Gastrocnemius medialis (tissue), 4 donors: ENCODE measurements around the gene RYR3. TPM values are rescaled to one million over a fixed set of nuclear protein-coding genes. Genes with fewer than 3 reads are reported as not detected.

Source experiments
- ATAC-seq, 2 donors: fragments of 150-250 bp; one replicate each; pipeline ENCODE4 v1.9.1; 2016
- DNase-seq, 2 donors: peaks; one replicate each; pipeline ENCODE4 v3.0.0-alpha.2; 2019
- H3K27ac ChIP-seq, 4 donors: fragments of 200-600 bp; sonication (generic); 1 replicate in 1 of 4; 2 replicates in 3 of 4; pipeline ENCODE4 v1.5.1; 2016 to 2018; ENCODE audit warnings: mild to moderate bottlenecking in 2 of 4, moderate library complexity in 1 of 4
- H3K27me3 ChIP-seq, 3 donors: fragments of 200-600 bp; sonication (generic) in 2 of 3; 1 replicate in 1 of 3; 2 replicates in 2 of 3; pipeline versions ENCODE4 v1.5.1 to v1.6.0; 2016 to 2019; ENCODE audit warnings: mild to moderate bottlenecking in 1 of 3, moderate library complexity in 1 of 3
- H3K36me3 ChIP-seq, 2 donors: fragments of 200-600 bp; sonication (generic) in 1 of 2; one replicate each; pipeline ENCODE4 v1.5.1; 2017 to 2018
- H3K4me1 ChIP-seq, 2 donors: fragments of 200-600 bp; sonication (generic) in 1 of 2; one replicate each; pipeline ENCODE4 v1.5.1; 2016 to 2017; ENCODE audit warnings: mild to moderate bottlenecking in 2 of 2
- H3K4me3 ChIP-seq, 4 donors: fragments of 200-600 bp; sonication (generic) in 3 of 4; 1 replicate in 1 of 4; 2 replicates in 3 of 4; pipeline ENCODE4 v1.5.1; 2016 to 2019; ENCODE audit warnings: mild to moderate bottlenecking in 2 of 4
- H3K9me3 ChIP-seq, 3 donors: fragments of 200-600 bp; sonication (generic) in 2 of 3; 1 replicate in 1 of 3; 2 replicates in 2 of 3; pipeline ENCODE4 v1.5.1; 2016 to 2019
- CTCF ChIP-seq, 5 experiments: fragments of 450-650 bp in 3 of 5; fragments of 200-600 bp in 2 of 5; sonication (generic) in 2 of 5; IDR thresholded peaks in 4 of 5; conservative IDR thresholded peaks in 1 of 5; 1 replicate in 4 of 5; 2 replicates in 1 of 5; pipeline ENCODE4 v1.5.1; 2016 to 2019; ENCODE audit warnings: antibody characterized with exemption in 5 of 5, mild to moderate bottlenecking in 3 of 5, moderate library complexity in 3 of 5
- POLR2A ChIP-seq, 2 donors: fragments of 450-650 bp; IDR thresholded peaks; one replicate each; pipeline ENCODE4 v1.6.1; 2017; ENCODE audit warnings: antibody characterized with exemption in 2 of 2, mild to moderate bottlenecking in 2 of 2, moderate library complexity in 2 of 2
- in situ Hi-C, 4 donors: fragments of 200-750 bp; cut with MboI; loops; one replicate each; pipeline versions ENCODE4 v1.15.0 to v1.8.0; 2017; ENCODE audit warnings: low sequenced_read_pairs in 4 of 4
- intact Hi-C: fragments of 100-400 bp; cut with DNase I; formaldehyde crosslinking; loops from one replicate; pipeline ENCODE4 v1.15.1; 2023; ENCODE audit warnings: low total_unique reads
- total RNA-seq, 4 donors: library from RNA; depleted of rRNA; stranded (reverse); fragments of >200 nt; gene quantifications; one replicate each; pipeline versions ENCODE4 v1.1.0 to v1.2.3, GENCODE V29; 2016

RYR3 gene
- total RNA-seq, 4 donors from 2014 or later: 7.6 to 30.9 (median 20.6) TPM

GRCh38 chr15:33636234-33636633 lies 325.5 kb downstream of the RYR3 start:
- Histone ChIP-seq H3K9me3 (no peaks in the 10 kb centered on the region), H3K4me1 (peaks cover 4 to 14% of the 10 kb centered on the region in 2 donors), H3K4me3 (no peak overlapping the region), H3K27ac (no peak overlapping the region), H3K36me3 (no peaks in the 10 kb centered on the region), H3K27me3 (no peaks in the 10 kb centered on the region)
- intact Hi-C loops: no loop called here
- DNase-seq (no peak), ATAC-seq (no peak)
- TF ChIP-seq CTCF (IDR thresholded peaks at IDR 0.05 in 4 of 5, conservative IDR thresholded peaks at IDR 0.05 in 1 of 5) (no peak), POLR2A (IDR thresholded peaks at IDR 0.05) (no peak)
- in situ Hi-C loops: no loop called here

GRCh38 chr15:33636958-33637357 lies 326.2 kb downstream of the RYR3 start:
- H3K4me3 ChIP-seq: no peak overlapping the region
- H3K9me3 ChIP-seq: no peaks in the 10 kb centered on the region
- intact Hi-C loops (no loop called here), in situ Hi-C loops (no loop called here)
- H3K27ac ChIP-seq: no peak overlapping the region
- H3K36me3 ChIP-seq: no peaks in the 10 kb centered on the region
- DNase-seq (no peak), ATAC-seq (no peak)
- H3K27me3 ChIP-seq: no peaks in the 10 kb centered on the region
- TF ChIP-seq POLR2A (IDR thresholded peaks at IDR 0.05) (no peak), CTCF (IDR thresholded peaks at IDR 0.05 in 4 of 5, conservative IDR thresholded peaks at IDR 0.05 in 1 of 5) (no peak)
- peaks cover 4 to 14% of the 10 kb centered on the region in 2 donors for H3K4me1 ChIP-seq

GRCh38 chr15:33638453-33638852 lies 327.7 kb downstream of the RYR3 start:
- ATAC-seq (no peak), DNase-seq (no peak)
- TF ChIP-seq CTCF (IDR thresholded peaks at IDR 0.05 in 4 of 5, conservative IDR thresholded peaks at IDR 0.05 in 1 of 5) (no peak), POLR2A (IDR thresholded peaks at IDR 0.05) (no peak)
- Histone ChIP-seq H3K9me3 (no peaks in the 10 kb centered on the region), H3K27ac (no peak overlapping the region), H3K36me3 (no peaks in the 10 kb centered on the region), H3K27me3 (no peaks in the 10 kb centered on the region), H3K4me1 (peaks cover 4 to 14% of the 10 kb centered on the region in 2 donors), H3K4me3 (no peak overlapping the region)
- in situ Hi-C loops (no loop called here), intact Hi-C loops (no loop called here)

- no peak for DNase-seq
- no peaks in the 10 kb centered on the region for H3K9me3 ChIP-seq
- peaks cover 4 to 14% of the 10 kb centered on the region in 2 donors for H3K4me1 ChIP-seq
- no peak overlapping the region for H3K27ac ChIP-seq
- no peak for TF ChIP-seq POLR2A (IDR thresholded peaks at IDR 0.05)
- TF ChIP-seq CTCF (IDR thresholded peaks at IDR 0.05 in 4 of 5, conservative IDR thresholded peaks at IDR 0.05 in 1 of 5): no peak
- ATAC-seq: peak; percentile 49 to 58
- H3K27me3 ChIP-seq: no peaks in the 10 kb centered on the region
- intact Hi-C loops: no loop called here
- in situ Hi-C loops: no loop called here
- no peak overlapping the region for H3K4me3 ChIP-seq
- H3K36me3 ChIP-seq: no peaks in the 10 kb centered on the region
Measured at GRCh38 chr15:33639051-33639450, 328.3 kb downstream of the RYR3 start.

GRCh38 chr15:33639456-33639855 lies 328.7 kb downstream of the RYR3 start:
- no peak for TF ChIP-seq POLR2A (IDR thresholded peaks at IDR 0.05)
- no peak for TF ChIP-seq CTCF (IDR thresholded peaks at IDR 0.05 in 4 of 5, conservative IDR thresholded peaks at IDR 0.05 in 1 of 5)
- H3K36me3 ChIP-seq: no peaks in the 10 kb centered on the region
- H3K4me3 ChIP-seq: no peak overlapping the region
- no peak for DNase-seq
- in situ Hi-C loops (no loop called here), intact Hi-C loops (no loop called here)
- peak overlapping the region in 3 of 4 donors; percentile 18 to 35 (median 25) for H3K27ac ChIP-seq
- H3K9me3 ChIP-seq: no peaks in the 10 kb centered on the region
- no peak for ATAC-seq
- no peaks in the 10 kb centered on the region for H3K27me3 ChIP-seq
- H3K4me1 ChIP-seq: peaks cover 4 to 14% of the 10 kb centered on the region in 2 donors
